Measurements from ENCODE around the gene PPP1R14B.

DNA sequence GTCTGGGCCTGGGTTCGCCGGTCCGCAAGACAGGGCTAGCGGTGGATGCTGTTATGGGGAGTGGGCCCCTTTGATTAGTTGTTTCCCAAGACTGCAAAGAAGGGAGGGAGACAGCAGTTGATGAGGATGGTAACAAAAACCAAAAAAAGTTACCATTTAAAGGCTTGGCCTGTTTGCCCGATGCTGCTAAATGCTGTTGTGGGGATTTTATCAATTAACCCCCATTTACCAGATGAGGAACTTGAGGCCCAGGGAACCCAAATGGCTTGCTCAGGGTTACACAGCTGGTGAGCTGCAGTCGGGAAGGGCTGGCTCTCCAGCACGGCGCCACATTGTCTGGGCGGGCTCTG is 24.1 kb downstream of the PPP1R14B start:
- no peak for TF ChIP-seq POLR2A (IDR thresholded peaks at IDR 0.05)
- TF ChIP-seq CTCF (IDR thresholded peaks at IDR 0.05), result no peak
